Lung microvascular endothelial cell (primary cell): ENCODE results near the gene MAEA. TPM values are rescaled to one million over a fixed set of nuclear protein-coding genes. Genes with fewer than 3 reads are reported as not detected.
"Not testable (repeated sequence)": the region's sequence is repeated elsewhere in the genome, so short reads cannot be mapped to it uniquely, and the experiment has no call there.

Experiments
- DNase-seq, 2 donors: peaks; one replicate each; pipeline versions ENCODE4 v3.0.0 to v3.0.0-alpha.2; 2010; ENCODE audit warnings: low read depth in 2 of 2
- total RNA-seq: library from RNA; depleted of rRNA; stranded (reverse); fragments of >200 nt; gene quantifications from 2 replicates; pipeline ENCODE4 v1.2.1, GENCODE V29; 2014

MAEA gene
- total RNA-seq, 1 donor from 2014 or later: 49.2 TPM

DNA sequence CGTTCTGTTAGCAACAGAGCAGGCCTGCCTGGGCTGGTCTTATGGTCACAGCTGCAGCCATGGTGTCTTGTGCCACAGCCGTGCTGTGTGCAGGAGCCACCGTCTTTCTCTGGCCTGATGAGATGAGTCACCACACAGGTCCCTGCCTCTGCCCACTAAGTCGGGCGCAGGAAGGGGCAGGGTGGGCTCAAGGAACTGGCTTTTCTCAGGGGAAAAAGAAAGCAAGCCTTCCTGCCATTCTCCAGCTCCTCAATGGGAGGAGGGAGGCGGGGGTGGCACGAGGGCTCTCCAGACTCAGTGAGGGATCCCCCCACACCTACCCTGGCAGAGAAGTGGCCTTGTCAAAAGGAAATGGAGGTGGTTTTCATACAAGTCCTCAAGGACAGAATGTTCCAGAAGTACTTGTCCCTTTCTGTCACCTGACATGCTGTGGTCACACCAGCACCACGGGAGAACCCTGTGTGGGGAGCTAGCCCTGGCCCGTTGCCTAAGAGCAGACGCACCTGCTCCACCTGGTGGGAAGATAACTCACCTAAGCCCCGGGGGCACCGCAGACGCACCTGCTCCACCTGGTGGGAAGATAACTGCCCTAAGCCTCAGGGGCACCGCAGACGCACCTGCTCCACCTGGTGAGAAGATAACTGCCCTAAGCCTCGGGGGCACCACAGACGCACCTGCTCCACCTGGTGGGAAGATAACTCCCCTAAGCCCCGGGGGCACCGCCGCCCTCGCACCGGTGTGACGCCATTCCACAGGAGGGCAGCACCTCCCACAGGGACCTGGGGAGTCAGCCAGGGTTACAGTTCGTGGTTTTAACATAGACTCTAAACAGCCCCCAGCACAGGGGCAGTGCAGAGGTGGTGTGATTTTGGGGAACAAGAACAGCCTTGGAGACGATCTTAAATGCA is 75.8 kb downstream of the MAEA start:
- no peak for DNase-seq

DNA sequence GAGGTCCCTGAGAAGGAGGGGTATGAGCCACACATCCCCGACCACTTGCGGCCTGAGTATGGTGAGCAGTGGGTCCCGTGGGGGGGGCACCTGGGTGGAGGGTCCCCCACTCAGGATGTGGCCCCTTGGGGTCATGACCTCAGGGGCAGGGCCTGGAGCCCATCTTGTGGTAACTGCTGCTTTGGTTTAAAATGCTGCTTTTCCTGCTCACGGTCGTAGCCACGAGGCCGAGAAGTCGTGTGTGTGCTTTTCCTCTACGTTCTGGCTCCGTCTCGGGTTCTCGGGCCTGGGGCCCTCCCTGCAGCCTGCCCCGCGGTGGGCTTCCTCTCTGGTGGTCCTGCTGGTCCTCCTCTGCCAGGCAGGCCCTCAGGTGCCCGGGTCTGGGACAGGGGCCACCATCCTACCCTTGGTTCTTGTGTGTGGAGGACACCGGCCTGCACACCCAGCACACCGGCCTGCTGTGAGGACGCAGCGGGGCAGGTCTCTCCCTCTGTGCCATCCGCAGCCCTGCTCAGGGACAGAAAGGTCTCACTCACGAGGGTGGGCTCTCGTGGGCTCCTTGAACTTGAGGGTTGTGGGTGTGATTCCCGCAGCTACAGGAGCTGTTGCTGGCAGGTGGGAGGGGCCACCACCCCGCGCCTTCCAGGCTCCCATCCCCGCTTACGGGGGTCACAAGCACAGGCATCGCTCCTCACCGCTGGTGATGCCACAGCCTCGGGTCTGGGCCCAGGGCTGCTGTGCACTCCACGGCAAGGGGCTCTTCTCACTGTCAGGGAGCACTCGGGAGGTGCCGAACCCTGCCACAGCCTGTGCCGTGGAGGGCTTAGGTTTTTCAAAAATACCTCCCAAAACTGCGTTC is 76.9 kb downstream of the MAEA start:
- DNase-seq: no peak

DNA sequence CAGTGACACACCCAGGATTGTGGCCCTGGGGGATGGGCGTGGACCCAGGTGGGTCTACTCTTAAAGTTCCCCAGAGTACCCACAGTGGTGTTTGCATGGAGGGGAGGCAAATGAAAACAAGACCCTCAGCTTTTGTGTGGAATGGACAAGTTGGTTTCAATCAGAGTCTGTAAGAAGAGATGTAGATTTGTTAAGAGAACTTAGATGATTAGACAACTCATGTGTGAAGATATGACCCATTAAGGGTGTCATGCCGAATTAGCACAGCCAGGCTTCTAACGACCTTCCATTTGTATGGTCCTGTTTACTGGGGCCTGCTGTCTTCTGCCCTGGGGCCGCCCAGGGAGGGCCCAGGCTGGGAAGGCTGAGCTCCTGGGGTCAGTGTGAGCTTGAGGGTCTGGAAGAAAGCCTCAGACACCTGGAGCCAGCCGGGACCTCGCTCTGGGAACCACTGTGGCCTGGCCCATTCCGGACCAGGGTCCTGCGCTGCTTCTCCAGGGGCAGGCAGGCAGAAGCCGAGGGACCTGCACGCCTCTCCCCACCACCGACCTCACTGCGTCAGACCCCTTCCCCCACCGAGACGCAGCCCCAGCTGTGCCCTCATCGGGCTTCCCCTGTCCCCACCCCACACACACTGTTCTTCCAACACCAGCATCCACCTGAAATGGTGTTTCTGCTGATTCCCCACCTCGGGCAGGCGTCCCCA is 77.7 kb downstream of the MAEA start:
- DNase-seq: no peak

DNA sequence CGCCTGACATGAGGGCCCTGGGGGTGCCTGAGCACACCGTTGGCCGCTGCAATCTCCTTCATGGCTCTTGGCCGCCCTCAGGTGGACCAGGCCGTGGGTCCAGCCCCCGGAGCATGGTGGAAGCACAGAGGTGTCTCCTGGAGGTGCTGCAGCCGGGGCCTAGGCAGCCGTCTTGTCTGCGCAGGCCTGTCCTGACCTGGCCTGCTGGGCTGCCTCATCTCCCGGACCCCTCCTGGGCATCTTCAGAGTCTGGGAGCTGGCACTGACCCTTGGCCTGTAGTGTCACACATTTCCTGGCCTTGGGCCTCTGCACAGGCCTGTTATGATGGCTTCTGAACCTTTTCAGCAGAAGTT is 78.2 kb downstream of the MAEA start:
- no peak for DNase-seq

DNA sequence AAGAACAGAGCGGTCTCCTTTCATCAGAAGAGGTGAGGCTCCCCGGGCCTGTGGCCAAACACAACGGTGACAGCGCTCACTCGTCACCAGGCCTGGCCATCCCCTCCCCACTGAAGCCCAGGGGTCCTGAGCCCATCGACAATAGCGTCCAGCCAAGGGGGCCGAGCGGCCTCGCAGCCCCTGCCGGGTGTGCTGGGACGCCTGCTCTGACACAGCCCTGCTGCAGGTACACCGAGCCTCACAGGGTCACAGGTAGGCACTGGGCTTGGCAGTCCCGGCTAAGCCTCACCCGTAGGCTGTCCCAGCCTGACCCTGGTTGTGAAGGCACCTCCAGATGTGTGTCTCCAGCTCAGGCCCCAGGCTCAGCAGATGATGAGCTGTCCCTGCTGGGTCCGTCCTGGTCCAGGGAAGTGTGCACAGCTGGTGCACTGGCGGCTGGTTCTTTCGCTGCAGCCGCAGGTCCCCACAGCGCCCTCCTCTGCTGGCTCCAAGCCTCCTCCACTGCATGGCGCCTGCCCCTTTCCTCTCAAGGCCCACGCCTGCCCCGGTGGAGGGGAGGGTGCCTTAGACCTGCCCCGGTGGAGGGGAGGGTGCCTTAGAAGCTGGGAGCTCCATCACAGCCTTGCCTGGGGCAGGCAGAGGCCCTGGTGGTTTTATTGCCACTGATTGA is 78.9 kb downstream of the MAEA start:
- DNase-seq: no peak

DNA sequence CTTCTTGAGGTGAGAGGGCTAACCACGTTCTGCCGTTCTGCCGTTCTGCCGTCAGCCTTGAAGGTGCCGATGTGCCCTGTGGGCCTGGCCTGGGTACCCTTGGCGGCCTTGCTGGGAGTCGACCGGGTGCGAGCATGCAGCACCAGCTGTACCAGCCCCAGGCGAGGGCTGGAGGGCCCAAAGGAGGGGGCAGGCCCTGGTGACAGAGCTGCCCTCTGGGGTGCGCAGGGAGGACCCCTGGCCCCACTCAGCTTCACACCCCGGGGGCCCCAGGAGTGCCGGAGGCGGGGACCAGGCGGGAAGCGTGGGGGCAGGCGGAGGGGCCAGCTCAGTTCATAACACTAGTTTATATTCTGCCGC is 79.4 kb downstream of the MAEA start:
- no peak for DNase-seq

DNA sequence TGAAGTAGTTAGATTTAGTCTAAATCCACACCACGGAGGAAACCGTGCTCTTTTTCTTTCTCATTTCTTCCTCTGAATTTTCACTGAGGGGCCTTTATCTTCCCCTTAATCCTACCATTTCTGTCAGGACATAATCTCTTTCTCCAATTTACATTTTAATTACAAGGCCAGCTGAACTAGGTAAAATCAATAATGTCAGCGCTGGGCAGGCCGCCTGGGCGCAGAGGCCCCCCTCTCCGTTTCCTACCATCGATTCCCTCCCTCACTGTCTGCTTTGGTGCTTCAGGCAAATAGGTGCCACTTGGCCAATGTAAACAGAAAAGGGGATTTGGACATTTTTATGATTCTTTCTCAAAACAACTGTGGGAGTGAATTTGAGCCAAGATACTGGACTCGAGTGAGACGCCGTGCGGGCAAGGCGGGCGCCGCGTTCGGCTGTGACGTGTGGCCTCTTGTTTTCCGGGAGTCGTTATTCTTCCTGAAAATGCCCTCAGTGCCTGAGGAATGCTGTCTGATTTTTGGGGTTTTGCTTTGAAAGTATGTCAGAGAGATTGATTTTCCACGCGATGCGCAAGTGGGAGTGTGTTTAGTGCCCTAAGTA is 79.9 kb downstream of the MAEA start:
- DNase-seq: no peak

DNA sequence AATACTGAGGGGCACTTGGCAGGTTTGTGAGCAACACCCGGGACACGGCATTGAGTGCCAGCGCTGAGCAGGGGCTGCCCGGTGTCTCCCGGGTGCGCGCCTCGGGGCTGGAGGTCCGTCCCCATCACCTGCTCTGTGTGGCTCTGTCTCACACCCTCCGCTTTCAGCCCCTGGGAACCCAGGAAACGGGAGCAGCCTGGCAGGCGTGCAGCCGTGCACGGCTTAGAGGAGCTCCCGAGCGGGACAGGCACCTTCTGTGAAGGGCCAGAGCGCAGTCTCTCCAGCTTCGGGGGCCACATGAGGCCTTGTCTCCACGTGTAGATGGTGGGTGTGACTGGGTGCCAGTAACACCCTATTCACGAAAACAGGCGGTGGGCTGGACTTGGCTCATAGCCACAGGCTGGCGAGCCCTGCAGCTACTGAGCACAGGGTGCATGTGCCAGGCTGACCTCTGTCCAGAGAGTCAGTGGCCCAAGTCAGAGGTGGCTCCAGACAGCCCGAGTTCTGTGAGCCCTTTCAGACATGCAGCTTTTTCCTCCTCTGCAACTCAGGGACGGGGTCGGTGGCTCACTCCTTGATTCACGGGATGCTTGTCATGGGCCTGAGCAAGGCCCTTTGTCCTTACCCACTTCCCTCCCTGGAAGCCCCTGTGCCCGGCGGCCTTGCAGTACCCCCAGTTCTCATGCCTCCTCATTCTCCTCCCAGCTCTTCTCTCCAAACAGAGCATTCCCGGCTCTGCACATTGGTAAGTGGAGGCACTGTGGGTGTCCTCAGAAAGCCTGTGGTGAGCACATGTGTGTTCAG is 80.8 kb downstream of the MAEA start:
- no peak for DNase-seq

DNA sequence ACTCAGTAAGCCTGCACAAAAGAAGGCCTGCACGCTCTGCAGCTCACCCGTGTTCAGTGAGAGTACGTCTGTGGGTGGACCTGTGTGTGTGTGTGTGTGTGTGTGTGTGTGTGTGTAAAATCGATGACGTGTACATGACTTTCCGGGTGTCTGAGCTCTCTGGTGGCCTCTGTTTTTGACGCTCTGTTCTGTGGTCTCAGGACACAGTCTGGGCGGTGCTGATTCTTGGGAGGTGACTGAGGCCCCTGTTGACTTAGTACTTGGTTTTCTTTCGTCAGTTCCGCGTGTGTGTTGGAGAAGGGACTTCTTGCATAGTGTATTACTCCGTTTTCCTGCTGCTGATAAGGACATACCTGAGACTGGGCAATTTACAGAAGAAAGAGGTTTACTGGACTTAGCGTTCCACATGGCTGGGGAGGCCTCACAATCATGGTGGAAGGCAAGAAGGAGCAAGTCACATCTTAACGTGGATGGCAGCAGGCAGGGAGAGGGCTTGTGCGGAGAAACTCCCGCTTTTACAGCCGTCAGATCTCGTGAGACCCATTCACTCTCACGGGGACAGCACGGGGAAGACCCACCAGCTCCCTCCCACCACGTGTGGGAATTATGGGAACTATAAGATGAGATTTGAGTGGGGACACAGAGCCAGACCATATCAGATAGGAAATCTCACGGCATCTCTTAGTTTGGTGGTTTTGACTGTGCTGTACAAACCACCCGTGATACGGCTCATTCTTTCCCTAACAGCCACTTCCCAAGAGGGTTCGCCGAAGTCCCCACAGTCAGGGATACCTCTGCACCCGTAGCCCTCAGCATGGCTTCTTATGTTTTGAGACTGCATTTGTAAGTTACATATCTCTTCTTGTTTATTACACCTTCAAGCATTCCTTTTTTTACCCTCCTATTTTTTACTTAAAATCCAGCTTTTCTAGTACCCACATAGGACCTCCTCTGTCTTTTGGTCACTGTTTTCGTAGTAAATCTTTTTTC is 81.8 kb downstream of the MAEA start:
- no peak for DNase-seq

DNA sequence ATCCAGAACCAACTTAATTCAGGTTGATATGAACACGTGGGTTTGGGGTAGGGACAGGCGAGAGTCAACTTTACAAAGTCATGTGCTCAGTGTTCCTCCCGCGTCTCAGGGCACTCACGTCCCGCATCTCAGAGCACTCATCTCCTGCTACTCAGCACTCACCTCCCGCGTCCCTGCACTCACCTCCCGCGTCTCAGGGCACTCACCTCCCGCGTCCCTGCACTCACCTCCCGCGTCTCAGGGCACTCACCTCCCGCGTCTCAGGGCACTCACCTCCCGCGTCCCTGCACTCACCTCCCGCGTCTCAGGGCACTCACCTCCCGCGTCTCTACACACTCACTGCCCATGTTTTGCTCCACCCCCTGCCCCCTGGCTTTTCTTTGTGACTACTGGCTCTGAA is 82.9 kb downstream of the MAEA start:
- not testable (repeated sequence) for DNase-seq

DNA sequence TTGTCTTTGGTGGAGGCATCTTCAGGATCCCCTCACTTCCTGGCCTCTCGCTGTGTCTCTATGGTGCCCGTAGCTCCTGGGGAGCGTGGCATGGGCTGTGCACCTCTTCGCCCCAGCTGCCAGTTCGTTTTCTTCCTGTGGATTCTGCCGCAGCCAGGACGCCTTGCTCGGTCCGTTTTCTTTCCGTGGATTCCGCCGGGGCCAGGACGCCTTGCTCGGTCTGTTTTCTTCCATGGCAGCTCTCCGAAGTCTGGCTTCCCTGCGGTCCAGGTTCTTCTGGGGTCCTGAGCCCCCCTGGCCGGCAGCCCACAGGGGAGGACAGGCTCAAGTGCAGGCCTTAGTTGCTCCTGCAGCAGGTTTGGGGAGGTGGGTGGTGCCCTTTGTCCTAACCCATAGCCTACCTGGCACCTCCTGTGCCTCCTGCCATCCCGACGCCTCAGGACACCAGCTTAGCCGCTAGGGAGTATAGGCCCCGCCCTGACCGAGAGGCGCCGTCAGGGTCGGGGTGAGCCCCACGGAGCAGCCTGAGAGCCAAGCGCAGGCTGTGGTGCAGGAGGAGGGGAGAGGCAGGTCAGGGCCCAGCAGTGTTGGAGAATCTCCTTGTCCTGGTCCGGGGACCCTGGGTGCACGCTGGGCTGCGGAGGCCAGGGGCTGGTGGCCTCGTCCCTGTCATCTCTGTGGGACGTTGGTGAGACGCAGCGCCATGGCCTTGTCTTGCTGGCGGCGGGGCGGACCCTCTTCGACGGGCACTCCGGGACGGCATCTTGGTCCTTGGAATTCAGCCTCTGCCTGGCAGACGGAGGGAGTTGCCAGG is 84.4 kb downstream of the MAEA start:
- DNase-seq: no peak

DNA sequence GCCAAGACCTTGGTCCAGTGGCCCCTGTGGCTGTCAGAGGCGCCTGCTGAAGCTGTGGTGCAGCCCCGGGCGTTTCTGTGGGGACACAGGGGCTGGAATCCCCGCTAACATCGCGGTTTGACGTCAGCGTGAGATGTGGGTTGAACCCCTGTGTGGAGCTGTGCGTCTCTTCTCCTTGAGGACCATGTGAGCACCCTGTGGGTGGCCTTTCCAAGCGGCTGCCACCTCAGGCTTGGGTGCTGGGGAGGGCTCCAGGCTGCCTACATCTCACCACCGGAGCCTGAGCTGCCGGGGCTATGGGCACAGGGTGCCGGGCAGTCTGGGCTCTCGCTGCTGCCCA is 85.0 kb downstream of the MAEA start:
- DNase-seq: no peak

DNA sequence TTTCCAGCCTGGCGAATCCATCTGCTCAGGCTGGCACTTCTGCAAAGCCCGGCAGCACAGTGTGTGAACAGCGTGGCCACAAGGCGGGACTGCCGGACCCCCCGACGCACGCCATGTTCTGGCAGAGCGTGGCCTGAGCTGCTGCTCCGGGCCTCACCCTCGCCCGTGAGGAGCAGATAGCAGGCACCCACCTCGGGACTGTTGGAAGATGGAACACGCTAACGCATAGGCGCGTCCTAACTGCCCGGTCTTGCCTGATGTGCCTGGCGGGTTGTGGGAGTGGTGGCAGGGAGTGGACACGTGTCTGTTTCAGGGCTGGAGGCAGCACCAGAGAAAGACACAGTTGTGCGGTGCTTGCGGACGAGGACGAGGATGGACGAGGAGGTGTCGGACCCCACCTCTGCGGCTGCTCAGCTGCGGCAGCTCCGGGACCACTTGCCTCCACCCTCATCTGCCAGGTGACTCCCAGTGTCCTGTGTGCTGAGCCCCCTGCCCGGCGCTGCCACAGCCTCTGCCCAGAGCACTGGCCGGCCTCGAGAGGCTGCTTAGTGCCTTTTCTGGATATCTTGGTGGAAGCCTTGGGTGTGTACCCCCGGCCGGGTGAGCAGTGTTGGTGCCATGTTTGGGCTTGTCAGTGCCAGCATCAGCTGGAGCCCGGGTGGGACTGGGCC is 85.5 kb downstream of the MAEA start:
- no peak for DNase-seq

DNA sequence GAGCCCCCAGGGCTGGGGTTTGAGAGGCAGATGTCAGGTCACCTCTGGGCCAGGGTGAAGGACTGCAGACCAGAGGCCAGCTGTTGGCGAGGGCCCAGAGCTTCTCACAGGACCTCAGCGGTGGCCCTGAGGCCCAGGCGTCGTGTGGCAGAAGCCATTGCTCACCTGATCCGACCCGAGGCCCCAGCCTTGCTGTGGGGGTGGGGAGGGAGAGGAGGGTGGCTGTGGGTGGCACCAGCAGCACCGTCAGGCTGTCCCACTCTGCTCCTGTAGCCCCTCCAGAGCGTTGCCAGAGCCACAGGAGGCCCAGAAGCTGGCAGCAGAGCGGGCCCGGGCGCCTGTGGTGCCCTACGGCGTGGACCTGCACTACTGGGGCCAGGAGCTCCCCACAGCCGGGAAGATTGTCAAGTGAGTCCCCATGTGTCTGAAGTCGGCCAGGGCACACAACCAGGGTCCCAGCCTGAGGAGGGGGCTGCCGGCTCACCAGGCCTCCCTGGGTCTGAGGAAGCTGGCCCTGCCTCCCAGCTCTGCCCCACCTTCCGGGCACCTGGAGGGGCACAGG is 86.2 kb downstream of the MAEA start:
- no peak for DNase-seq

DNA sequence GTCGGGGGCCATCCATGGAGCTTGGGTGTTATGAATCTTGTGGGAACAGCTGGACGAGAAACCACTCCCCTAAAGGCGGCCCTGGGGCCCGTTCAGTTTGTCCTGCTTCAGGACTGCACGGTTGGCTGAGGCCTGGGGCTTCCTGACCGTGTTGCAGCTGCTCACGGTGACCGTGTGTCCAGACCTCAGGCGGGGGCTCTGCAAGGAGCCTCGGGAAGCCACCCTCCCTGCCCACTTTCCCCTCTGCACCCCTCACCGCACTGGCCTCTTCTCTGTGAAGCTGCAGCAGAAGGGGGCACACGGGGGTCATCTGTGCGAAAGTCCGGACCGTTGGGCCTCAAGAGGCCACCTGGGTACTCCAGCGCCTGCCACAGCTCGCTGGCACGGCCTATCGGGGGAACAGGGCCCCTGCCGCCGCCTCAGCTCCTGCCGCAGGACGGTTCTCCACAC is 86.7 kb downstream of the MAEA start:
- DNase-seq: no peak

DNA sequence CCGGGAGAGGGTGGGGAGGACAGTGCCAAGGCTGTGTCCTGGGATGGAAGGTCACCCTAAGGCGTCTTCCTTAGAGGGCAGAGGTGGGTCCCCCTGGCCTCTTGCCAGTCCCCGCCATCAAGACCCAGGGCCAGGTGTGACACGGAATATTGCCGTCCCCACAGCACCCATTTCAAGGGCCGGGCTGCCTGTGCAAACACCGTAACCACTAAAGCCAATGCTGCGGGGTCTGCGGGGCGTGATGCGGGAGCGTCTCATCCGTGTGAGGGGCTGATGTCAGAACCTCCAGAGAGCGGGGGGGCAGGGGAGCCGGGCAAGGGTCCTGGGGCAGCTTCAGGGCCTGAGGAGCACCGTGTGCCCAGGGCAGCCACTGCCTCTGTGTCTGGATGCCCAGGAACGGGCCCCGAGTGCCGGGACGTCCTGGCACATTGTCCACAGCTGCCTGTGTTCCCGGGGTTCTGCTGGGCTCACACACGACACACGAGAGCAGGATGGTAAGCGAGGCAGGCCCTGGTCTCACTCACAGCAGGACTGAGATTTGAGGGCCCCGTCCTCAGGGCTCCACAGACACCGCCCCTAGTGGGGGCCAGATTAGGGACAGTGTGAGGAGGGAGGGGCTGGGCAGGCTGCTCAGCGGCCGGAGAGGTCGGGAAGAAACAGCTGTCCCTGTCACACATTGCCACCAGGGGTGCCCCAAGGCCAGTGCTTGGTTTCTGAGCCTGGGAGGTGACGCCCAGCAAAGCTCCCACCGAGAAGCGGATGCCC is 87.3 kb downstream of the MAEA start:
- DNase-seq: no peak
